Umbilical cord (tissue), 2 donors: ENCODE data around the gene EVX1. TPM values are rescaled to one million over a fixed set of nuclear protein-coding genes. Genes with fewer than 3 reads are reported as not detected.
A peak's percentile ranks its signal among the peaks of the same experiment; 100 is the strongest.

Source experiments
- DNase-seq: peaks from one replicate; pipeline ENCODE4 v3.0.0-alpha.2; 2015; ENCODE audit warnings: low spot score
- total RNA-seq: library from RNA; depleted of rRNA; stranded (reverse); fragments of >200 nt; gene quantifications from one replicate; pipeline ENCODE4 v1.2.3, GENCODE V29; 2014; ENCODE audit warnings: low replicate concordance; ENCODE audit not compliant: insufficient read depth

Gene EVX1
- total RNA-seq = 1.7 TPM

- no peak for DNase-seq
These were observed at the start of gene EVX1 for GRCh38 chr7:27242555-27243339. TSS of gene EVX1 (plus strand) at chr7:27242802. CDS start at chr7:27243031, 229 bp downstream.

GRCh38 chr7:27193335-27194001 lies 49.1 kb upstream of the EVX1 start:
- DNase-seq = peak; percentile 70

- no peak for DNase-seq
These were observed 48.6 kb upstream of the EVX1 start for GRCh38 chr7:27194002-27194352.

- peak; percentile 71 for DNase-seq
These were observed 47.8 kb upstream of the EVX1 start for GRCh38 chr7:27194686-27195379.

GRCh38 chr7:27196287-27196767 lies 46.3 kb upstream of the EVX1 start:
- DNase-seq = peak; percentile 92

GRCh38 chr7:27197137-27198042 lies 45.2 kb upstream of the EVX1 start:
- DNase-seq = peak; percentile 42

GRCh38 chr7:27198138-27198841 lies 44.3 kb upstream of the EVX1 start:
- DNase-seq = no peak

- no peak for DNase-seq
These were observed 43.5 kb upstream of the EVX1 start for GRCh38 chr7:27198871-27199801.

GRCh38 chr7:27199849-27200760 lies 42.5 kb upstream of the EVX1 start, which contains the start of gene HOXA13:
TSS of gene HOXA13 (minus strand) at chr7:27200091. CDS start at chr7:27200077, 14 bp downstream.
- DNase-seq = peak; percentile 92

GRCh38 chr7:27200761-27201579 lies 41.6 kb upstream of the EVX1 start:
- DNase-seq = peak; percentile 54

- DNase-seq = no peak
These were observed 41.0 kb upstream of the EVX1 start for GRCh38 chr7:27201580-27202017.

GRCh38 chr7:27202018-27202861 lies 40.4 kb upstream of the EVX1 start:
- peak; percentile 34 for DNase-seq

GRCh38 chr7:27202862-27203134 lies 39.8 kb upstream of the EVX1 start:
- DNase-seq = no peak

GRCh38 chr7:27203365-27203953 lies 39.1 kb upstream of the EVX1 start:
- no peak for DNase-seq

GRCh38 chr7:27203964-27204594 lies 38.5 kb upstream of the EVX1 start:
- DNase-seq = no peak

GRCh38 chr7:27204851-27205322 lies 37.7 kb upstream of the EVX1 start:
- peak; percentile 56 for DNase-seq
